GM19239 (cell line): ENCODE data around the gene MIDN.

ENCODE experiments used
- DNase-seq: peaks from one replicate; pipeline ENCODE4 v3.0.0; 2011; ENCODE audit warnings: low spot score; ENCODE audit not compliant: insufficient read length
- FAIRE-seq: peaks from 2 replicates; lab custom pipeline; 2011; peaks lifted over from hg19 to GRCh38; lab: Jason Lieb, UNC

Gene MIDN

DNA sequence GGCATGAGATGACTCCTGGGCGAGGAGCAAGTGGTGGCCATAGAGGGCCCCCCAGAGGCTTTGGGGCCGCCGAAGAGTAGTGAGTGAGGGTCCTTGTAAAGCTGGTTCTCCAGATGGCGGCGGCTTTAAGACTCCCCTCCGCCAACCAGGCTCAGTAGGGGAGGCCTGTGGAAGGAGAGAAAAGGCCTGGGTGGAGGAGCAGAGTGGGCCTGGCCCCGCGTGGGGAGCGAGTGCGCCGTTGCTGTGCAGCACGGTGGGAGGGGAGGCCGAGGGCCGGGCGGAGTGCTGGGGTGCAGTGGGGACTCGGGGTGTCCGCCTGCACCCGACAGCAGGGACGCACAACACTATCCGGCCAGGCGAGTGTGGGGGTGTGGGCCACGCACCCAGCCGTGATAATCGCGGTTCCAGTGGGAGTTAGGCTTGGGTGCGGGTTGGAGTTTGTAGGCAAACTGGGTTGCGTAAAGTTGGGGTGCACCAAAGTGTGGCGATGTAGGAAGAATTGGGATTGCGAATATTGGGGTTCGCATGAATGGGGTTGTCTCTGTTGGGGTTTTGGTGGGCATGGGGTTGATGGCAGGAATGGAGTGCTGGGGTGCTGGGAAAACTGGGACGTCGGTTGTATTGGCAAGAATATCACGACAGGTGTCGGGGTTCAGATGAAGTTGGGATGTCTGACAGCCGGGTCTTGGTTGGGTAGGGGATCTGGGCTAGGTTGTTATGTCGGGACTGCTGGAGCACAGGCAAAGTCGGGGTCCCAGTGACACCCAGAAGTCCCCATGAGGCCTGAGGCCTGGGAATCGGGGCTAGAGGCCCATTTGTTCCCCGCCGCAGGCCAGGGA, 20.1 kb downstream of the MIDN start:
- FAIRE-seq = no peak
- DNase-seq = no peak

DNA sequence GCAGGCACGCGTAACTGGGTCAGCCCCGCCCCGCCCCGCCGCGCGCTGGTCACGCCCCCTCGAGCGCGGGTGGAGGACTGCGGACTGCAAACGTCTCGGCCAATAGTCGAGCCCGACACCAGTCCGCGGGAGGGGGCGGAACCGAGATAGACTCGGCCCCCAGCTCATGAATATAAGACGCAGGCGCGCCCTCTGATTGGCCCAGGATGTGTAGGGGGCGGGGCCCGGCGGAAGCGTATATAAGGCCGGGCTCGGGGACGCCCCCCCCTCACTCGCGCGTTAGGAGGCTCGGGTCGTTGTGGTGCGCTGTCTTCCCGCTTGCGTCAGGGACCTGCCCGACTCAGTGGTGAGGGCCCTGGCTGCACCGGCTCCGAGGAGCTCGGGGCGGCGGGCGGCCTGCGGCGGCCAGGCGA, 20.7 kb downstream of the MIDN start, which contains the start of gene CIRBP:
CIRBP (plus strand) TSS at position 268 of the 413 bp plus-strand sequence. CDS start 1,602 bp downstream, outside the sequence.
- FAIRE-seq (peak; percentile 98), DNase-seq (peak; percentile 97)

DNA sequence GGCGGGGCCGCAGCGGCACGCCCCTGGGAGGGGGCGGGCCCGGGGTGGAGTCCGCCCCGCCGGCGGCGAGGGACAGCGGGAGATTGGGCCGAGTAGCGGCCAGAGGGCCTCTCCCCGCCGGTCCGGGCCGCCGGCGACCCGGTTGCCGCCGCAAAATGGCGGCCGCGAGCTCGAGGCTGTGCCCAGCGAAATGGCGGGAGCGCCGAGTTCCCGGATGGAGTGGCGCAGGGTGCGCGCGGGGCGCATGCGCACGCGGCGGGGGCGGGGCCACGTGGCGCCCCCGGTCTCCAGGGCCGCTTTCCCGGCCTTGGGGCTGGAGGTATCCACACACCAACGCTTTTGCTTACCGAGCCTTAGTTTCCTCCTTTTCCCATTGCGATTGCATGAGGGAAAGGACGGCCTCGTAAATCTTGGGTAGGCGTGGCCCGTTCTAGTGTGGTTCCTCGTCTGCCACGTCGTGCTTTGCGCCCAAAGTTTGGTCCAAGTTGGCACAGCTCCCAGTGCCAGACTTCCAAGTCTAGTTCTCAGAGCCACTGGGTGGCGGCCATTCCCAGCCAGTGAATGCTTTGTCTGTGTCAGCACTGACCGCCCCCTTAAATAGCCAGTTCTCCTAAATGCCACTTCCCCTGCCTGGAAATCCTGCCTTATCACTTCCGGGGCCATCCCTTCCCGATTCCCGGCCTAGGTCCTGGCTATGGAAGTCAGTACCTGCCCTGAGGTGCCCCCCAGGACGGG, 21.3 kb downstream of the MIDN start:
- no peak for DNase-seq
- FAIRE-seq = peak; percentile 73

DNA sequence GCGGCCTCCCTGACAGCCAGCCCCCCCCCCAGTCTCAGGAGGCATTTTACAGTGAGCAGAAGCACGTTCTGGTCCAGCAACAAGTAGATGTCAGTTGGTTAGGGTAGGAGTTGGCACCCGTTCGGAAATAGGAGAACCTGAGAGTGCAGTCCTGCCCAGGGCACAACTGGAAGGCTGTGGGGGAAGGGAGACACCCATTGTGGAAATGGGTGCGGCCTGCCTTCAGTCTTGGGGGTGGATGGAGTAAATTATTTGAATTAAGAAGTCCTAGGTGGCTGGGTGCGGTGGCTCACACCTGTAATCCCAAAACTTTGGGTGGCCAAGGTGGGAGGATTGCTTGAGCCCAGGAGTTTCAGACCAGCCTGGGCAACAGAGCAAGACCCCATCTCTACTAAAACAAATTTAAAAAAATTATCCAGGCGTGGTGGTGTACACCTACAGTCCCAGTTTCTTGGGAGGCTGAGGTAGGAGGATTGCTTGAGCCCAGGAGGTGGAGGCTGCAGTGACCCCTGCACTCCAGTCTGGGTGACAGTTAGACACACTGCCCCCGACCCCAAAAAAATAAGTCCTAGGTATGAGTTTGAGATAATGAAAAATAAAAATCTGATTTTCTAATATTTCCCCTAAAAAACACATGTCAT, 21.9 kb downstream of the MIDN start:
- FAIRE-seq (peak; percentile 4), DNase-seq (no peak)

DNA sequence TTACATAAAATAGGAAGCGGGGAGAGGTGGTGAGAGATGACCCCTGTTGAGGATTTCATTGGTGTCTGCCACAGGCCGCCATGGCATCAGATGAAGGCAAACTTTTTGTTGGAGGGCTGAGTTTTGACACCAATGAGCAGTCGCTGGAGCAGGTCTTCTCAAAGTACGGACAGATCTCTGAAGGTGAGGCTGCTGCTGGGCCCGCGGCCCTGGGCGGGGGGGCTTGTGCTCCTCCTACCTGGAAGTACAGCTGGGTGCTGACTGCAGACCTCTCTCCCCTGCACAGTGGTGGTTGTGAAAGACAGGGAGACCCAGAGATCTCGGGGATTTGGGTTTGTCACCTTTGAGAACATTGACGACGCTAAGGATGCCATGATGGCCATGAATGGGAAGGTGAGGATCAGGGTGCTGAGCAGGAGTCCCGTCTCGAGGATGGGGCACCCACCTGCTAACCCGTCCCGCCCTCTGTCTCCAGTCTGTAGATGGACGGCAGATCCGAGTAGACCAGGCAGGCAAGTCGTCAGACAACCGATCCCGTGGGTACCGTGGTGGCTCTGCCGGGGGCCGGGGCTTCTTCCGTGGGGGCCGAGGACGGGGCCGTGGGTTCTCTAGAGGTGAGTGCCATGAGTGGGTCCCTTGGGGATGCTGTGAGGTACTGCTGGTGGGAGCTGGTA, 22.6 kb downstream of the MIDN start:
- FAIRE-seq (no peak), DNase-seq (no peak)

DNA sequence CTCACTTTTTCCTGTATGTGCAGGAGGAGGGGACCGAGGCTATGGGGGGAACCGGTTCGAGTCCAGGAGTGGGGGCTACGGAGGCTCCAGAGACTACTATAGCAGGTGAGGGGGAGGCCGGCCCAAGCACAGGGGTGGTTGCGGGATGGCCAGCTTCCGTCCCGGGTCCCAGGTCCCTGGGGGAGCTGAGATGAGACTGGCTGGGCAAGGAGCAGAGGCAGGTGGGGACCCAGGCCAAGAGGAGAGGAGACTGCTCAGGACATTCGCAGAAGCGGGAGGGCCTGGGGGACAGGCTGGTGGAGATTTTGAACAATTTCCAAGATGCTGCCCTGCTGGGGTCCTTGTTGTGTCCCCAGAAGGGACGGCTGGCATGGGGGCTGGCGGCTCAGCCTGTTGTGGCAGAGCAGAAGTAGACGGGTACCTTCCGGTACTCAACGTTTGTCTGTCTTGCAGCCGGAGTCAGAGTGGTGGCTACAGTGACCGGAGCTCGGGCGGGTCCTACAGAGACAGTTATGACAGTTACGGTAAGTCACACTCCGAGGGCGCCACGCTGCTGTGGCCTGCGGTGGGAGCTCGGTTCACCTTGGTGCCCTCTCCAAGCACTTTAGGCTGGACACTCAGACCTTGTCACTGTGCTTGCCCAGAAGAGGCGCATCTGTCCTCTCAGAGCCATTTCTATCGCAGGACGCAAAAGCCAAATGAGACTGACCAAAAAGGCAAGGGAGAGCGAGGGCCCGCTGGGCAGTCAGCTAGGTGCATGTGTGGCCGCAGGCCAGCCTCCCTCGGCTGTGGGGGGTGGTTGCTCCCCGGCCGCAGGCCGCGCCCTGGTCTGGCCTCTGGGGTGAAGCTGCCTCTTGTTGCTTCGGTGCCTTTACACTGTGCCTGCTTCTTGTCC, 23.4 kb downstream of the MIDN start:
- no peak for DNase-seq
- FAIRE-seq = no peak

DNA sequence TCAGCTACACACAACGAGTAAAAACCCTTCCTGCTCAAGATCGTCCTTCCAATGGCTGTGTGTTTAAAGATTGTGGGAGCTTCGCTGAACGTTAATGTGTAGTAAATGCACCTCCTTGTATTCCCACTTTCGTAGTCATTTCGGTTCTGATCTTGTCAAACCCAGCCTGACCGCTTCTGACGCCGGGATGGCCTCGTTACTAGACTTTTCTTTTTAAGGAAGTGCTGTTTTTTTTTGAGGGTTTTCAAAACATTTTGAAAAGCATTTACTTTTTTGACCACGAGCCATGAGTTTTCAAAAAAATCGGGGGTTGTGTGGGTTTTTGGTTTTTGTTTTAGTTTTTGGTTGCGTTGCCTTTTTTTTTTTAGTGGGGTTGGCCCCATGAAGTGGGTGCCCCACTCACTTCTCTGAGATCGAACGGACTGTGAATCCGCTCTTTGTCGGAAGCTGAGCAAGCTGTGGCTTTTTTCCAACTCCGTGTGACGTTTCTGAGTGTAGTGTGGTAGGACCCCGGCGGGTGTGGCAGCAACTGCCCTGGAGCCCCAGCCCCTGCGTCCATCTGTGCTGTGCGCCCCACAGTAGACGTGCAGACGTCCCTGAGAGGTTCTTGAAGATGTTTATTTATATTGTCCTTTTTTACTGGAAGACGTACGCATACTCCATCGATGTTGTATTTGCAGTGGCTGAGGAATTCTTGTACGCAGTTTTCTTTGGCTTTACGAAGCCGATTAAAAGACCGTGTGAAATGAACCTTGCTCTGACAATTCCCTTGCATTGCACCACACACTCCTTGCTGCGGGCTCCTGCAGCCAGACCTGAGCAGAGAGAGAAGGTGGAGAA, 24.3 kb downstream of the MIDN start:
- no peak for FAIRE-seq

DNA sequence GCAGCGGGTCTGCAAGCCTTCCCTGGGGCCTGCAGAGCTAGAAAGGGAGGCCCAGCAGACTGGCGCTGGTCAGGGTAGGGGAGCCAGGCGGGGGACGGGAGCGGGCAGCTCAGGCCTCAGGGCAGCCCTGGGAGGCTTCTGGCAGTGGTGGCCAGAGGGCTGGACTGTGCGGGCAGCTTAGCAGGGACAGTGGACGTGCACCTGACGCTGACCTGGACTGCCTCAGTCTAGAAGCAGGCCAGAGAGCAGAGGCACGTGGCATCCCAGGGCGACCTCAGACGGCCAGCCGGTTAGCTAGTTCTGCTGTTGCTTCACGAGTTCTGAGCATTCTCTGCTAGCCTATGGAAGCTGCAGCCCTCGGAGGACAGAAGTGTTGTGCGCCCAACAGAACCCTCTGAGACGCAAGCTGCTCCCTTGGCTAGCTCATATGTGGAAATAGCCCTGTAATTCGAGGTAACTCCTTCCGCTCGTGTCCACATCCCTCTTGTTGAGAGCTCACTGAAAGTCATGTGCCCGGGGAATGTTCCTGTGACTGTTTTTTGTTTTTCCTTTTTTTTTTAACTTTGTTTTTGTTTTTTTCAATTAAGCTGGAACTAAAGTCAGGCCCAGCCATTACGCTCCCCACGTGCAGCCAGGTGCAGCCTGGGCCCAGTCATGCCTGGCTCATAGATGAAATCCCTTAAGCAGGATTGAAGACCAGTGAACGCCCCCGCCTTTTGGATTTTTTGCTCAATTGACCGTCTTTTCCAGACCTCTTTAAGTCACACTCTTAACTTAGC, 25.1 kb downstream of the MIDN start:
- no peak for DNase-seq
- FAIRE-seq = no peak

More for the DNA sequence above, 24.3 kb downstream of the MIDN start:
- DNase-seq = no peak

DNA sequence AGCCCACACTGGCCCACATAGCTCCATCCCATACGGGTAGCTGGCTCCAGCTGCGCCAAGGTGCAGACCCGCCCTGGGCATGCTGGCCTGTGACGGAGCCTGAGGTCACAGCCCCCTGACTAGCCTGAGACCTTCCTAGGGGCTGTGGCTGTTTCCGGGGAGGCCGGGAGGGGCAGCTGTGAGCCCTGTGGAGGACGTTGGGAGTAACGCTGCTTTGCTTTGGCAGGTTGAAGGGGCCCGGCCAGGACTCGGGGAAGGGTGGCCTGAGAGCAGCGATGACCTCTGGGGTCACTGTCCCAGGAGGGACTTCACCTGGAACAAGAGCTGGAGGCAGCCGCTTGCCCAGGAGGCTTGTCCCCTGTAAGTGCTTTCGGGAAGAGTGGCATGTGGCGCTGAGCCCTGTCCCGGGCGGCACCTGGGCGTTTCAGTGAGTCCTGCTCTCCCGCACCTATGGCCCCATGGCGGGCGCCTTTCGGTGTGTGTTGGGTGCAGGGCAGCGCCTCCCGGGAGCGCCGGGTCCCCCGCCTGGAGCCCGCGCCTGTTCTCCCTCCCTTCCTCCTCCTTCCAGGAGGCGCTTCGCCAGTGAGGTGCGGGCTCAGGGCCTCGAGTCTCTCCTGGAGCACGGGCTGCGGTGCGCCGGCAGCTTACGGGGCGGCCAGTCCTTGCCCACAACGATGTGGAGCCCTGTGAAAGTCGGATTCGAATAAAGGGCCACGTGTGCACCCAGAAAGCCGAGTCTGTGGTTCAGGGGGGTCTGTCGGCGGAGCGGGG, 25.9 kb downstream of the MIDN start:
- no peak for FAIRE-seq
- DNase-seq = no peak

DNA sequence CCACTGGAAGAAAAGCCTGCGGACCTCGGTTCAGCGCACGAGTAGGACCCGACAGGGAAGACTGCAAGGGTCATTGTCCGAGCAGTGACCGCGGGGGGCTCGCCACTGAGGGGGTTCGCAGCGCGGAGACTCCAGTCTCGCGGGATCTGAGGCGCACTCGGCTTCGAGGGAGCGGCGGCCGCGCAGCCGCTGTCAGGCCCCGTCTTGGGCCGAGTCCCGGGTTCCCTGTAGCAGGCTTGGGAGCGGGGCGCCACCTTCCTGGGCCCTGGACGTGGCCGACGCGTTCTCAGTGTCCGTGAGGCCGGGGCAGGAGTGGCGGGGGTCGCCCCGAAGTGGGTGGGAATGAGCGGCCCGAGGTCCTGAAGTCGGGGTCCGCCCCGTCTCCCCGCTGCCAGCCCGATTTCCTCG, 26.5 kb downstream of the MIDN start:
- DNase-seq (no peak), FAIRE-seq (no peak)

DNA sequence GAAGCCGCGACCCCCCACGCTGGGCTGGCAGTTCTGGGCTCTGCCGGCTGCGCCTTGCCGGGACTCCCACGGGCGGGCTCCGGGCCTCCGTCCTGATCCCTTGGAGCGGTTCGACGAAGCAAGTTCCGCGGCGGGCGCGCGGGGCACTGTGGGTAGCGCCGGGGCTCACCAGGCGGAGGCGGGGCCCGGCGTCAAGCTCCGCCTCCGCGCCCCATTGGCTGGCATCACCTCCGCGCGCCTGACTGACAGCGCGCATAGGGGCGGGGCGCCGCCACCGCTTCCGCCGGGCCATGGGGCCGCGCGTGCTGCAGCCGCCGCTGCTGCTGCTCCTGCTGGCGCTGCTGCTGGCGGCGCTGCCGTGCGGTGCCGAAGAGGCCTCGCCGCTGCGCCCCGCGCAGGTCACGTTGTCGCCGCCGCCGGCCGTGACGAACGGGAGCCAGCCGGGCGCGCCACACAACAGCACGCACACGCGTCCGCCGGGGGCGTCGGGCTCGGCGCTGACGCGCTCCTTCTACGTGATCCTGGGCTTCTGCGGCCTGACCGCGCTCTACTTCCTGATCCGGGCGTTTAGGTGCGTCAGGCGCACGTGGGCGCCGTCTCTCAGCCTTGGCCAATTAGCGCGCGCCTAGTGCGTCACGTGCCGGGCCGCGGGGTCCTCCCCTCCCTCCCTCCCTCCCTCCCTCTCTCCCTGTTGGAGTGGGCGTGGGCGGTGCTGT, 27.0 kb downstream of the MIDN start, which contains the start of gene FAM174C:
FAM174C (plus strand) TSS at position 271 of the 716 bp plus-strand sequence; CDS start at position 291, 20 bp downstream.
- peak; percentile 96 for DNase-seq
- peak; percentile 96 for FAIRE-seq

DNA sequence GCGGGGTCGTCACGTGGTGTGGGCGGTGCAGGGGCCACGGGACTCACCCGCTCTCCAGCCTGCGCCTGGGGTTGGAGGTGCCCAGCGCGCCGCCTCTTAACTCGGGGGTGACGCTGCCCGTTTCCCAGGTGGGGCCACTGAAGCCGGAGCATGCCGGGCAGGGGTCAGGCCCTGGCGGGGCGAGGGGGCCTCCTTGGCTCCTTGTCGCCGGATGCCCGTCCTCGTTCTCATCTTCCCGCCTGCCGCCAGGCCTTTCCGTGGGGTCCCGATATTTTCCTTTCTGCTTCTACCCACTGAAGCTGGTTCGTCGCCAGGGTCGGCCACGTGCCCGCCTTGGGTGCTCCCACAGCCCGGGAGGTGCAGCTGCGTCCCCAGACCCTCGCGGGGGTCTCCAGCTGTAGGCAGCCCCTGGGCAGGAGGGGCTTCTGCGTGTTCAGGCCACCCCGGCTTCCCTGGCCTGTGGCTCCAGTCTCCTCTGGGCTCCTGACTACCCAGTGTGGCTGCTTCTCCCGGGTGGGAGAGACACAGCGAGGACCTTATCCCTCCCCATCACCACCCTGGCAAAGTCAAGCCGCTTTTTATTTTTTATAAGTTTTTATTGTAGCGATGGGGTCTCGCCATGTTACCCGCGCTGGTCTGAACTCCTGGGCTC, 27.7 kb downstream of the MIDN start:
- no peak for FAIRE-seq
- no peak for DNase-seq

DNA sequence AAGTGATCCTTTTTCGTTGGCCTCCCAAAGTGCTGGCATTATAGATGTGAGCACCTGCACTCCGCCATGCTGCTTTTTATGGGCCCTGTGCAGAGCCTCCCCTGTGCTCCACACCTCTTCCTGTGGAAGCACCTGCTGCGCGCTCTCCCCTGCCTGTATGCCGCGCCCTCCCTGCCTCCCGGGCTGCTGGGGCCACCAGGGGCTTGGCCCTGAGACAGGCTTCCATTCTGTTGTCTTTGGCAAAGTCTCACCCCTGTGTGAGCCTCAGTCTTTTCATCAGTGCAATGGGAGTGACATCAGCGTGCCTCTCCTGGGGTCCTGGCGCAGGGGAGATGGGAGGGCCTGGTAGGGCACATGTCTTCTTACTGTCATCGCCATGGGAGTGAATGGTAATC, 28.2 kb downstream of the MIDN start:
- DNase-seq (no peak), FAIRE-seq (no peak)

DNA sequence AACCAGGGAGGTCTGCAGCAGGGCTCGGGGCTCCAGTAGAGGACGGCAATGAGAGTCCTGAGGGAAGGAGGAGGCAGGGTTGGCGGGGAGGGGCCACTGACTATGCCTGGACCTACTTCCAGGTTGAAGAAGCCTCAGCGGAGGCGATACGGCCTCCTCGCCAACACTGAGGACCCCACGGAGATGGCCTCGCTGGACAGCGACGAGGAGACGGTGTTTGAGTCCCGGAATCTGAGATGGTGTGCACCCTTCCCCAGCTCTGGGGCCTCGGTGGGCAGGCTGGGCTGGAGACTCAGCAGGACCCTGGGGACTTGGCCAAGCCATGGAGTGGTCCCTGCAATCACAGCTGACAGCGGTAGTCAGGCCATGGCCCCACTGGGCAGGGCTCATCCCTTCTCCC, 28.7 kb downstream of the MIDN start:
- FAIRE-seq = no peak
- no peak for DNase-seq

DNA sequence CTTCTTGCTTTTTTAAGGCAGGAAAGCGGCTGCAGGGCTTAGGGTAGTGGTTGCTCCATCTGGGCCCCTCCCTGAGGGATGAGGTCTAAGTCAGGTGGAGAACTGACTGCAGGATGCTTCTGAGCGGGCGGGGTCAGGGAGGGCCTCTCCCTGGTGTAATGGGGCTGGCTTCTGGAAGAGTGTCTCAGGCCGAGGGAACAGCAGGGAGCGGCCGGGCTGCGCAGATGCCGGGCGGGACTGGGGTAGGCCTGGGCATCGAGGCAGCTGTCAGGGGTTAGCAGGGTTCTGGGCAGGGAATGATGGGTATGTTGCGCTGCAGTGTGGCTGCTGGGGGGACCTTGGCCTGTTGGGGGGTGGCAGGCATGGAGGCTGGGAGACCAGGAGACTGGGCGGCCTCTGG, 29.7 kb downstream of the MIDN start:
- FAIRE-seq (no peak), DNase-seq (no peak)
